Measurements from ENCODE around the gene CNIH4. TPM values are rescaled to one million over a fixed set of nuclear protein-coding genes. Genes with fewer than 3 reads are reported as not detected.
"Not testable (repeated sequence)": the region's sequence is repeated elsewhere in the genome, so short reads cannot be mapped to it uniquely, and the experiment has no call there.

CNIH4 gene
- polyA plus RNA-seq, 4 donors: 45.6 to 56.7 (median 51.4) TPM

DNA sequence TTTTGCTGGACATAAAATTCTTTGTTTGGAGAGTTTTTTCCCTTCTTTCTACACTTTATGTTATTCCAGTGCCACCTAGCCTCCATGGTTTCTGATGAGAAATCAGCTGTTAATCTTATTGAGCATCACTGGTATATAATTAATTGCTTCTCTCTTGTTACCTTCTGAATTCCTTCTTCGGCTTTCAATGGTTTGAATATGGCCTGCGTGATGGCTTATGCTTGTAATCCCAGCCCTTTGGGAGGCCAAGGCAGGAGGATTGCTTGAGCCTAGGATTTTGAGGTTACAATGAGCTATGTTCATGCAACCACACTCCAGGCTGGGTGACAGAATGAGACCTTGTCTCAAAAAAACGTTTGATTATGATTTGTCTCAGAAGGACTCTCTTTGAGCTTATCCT, 13.0 kb upstream of the CNIH4 start:
- DNase-seq (ENCODE audit: low read depth in 4 of 4, low spot score in 3 of 4): no peak

DNA sequence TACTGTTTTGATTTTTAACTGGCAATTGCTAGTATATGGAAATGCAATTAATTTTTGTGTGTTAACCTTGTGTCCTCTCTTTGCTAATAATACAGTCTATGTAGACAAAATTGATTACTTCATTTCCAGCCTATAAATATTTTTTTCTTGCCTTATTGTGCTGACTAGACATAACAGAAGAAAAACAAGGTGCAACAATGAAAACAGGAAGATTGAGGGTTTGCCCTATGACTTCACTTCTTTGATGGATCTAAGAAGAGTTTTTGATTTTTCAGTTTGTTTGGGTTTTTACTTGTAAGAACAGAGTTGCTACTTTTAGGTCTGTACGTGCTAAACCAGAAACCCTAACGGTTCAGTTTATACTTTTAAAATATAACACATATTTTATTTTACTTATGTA, 8.5 kb upstream of the CNIH4 start:
- no peak for DNase-seq (ENCODE audit: low read depth in 4 of 4, low spot score in 3 of 4)

DNA sequence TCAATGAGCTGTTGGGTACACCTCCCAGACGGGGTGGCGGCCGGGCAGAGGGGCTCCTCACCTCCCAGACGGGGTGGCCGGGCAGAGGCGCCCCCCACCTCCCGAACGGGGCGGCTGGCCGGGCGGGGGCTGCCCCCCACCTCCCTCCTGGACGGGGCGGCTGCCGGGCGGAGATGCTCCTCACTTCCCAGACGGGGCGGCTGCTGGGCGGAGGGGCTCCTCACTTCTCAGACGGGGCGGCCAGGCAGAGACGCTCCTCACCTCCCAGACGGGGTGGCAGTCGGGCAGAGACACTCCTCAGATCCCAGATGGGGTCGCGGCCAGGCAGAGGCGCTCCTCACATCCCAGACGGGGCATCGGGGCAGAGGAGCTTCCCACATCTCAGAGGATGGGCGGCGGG, 7.0 kb upstream of the CNIH4 start:
- DNase-seq (ENCODE audit: low read depth in 4 of 4, low spot score in 3 of 4): not testable (repeated sequence)

DNA sequence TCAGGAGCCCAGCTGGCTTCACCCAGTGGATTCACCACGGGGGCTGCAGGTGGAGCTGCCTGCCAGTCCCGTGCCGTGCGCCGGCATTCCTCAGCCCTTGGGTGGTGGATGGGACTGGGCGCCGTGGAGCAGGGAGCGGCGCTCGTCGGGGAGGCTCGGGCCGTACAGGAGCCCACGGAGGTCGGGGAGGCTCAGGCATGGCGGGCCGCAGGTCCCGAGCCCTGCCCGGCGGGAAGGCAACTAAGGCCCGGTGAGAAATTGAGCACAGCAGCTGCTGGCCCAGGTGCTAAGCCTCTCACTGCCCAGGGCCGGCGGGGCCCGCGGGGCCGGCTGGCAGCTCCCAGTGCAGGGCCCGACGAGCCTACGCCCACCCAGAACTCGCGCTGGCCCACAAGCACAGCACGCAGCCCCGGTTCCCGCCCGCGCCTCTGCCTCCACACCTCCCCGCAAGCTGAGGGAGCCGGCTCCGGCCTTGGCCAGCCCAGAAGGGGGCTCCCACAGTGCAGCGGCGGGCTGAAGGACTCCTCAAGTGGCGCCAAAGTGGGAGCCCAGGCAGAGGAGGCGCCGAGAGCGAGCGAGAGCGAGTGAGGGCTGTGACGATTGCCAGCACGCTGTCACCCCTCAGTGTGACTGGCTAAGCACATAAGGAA, 4.1 kb upstream of the CNIH4 start:
- not testable (repeated sequence) for DNase-seq (ENCODE audit: low read depth in 4 of 4, low spot score in 3 of 4)

DNA sequence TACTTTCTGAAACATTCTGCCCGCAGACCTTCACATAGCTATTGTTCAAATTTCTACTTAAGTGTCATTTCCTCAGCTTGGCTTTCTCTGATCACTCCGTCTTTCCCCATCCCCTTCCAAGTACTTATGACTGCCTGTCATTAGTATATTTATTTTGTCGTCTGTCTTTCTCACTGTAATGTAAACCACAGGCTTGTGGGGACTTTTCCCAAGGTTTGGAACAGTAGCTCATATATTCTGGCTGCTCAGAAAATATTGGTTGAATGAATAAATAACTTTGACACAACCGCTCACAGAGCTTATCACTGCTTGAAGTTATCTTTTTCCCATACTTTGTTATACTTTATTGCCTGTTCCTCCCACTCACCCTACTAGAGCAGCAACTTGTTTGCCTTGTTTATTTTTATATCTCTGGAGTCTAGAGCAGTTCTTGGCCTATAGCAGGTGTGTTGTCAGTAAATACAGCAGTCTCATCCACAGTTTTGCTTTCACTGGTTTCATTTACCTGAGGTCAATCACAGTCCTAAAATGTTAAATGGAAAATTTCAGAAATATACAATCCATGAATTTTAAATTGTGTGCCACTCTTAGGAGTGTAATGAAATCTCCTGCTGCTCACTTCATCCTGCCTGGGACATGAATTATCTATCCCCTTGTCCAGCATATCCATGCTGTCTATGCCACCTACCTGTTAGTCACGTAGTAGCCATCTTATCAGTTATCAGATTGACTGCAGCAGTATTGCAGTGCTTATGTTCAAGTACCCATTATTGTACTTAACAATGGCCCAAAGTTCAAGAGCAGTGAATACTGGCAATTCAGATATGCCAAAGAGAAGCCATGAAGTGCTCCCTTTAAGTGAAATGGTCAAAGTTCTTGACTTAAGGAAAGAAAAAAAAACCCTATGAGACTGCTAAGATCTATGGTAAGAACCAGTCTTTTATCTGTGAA, 2.4 kb upstream of the CNIH4 start:
- DNase-seq (ENCODE audit: low read depth in 4 of 4, low spot score in 3 of 4): no peak

DNA sequence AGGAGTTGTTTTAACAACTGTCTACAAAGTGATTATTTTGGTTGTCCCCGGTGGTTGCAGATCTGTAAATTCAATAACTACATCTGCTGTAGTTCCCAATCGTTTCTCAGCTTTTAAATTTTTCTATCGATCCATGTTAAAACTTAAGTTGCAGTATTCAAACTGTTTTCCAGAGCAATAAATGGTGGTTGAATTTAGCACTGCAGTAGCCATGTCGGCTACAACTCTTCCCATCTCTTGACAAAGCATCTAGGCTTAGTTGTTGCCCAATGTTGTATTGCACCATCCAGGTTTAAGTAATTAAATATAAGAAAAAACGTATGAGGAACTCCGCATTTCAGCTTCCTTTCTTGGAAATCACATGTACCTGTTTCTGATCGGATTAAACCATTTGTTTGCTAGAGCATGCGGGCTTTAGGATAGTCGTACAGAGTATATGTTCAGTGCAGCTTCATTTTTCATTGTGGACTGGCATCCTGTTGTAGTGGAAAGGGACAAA, 996 bp downstream of the CNIH4 start:
- DNase-seq (ENCODE audit: low read depth in 4 of 4, low spot score in 3 of 4): no peak

DNA sequence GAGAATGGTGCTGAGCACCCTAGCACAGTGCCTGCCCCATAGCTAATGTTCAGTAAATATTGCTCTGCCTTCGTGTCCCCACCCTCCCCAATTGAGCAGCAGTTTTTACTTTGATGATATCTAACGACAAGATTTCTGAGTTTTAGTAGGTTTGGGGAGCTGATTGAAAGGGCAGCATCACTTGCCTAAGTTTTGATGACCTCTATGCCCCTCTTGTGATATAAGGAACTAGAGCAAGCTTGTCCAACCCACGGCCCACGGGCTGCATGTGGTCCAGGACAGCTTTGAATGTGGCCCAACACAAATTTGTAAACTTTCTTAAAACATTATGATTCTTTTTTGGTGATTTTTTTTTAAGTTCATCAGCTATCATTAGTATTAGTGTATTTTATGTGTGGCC, 1.6 kb downstream of the CNIH4 start:
- DNase-seq (ENCODE audit: low read depth in 4 of 4, low spot score in 3 of 4): no peak

DNA sequence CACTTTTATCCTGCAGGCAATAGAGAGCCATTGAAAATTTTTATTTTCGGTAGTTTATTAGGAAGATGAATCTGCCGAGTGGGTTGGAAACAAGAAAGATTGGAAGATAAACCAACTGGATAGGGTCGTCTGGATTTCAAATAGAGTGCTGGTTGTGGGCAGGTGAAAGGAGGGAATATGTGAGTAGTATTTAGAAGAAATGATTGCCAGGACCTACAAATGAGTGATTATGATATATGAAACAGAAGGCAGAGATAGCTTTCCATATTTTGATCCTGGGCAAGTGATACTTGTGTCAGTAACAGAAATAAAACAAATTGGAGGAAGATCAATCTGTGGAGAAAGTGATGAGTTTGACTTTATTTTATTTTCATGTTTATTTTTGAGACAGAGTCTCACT, 2.5 kb downstream of the CNIH4 start:
- no peak for DNase-seq (ENCODE audit: low read depth in 4 of 4, low spot score in 3 of 4)

DNA sequence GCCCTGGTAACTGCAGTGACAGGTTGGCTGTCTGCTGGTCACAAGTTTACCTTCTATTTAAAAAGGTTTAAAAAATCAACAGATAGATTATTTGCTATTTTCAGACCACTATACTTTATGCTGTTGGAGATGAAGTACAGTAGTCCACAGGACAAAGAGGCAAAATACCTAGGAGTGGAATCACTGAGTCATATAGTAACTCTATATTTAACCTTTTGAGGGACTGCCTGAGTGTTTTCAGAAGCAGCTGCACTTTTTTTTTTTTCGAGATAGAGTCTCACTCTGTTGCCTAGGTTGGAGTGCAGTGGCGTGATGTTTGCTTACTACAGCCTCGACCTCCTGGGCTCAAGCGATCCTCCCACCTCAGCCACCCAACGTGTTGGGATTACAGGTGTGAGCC, 11.7 kb downstream of the CNIH4 start:
- no peak for DNase-seq (ENCODE audit: low read depth in 4 of 4, low spot score in 3 of 4)

DNA sequence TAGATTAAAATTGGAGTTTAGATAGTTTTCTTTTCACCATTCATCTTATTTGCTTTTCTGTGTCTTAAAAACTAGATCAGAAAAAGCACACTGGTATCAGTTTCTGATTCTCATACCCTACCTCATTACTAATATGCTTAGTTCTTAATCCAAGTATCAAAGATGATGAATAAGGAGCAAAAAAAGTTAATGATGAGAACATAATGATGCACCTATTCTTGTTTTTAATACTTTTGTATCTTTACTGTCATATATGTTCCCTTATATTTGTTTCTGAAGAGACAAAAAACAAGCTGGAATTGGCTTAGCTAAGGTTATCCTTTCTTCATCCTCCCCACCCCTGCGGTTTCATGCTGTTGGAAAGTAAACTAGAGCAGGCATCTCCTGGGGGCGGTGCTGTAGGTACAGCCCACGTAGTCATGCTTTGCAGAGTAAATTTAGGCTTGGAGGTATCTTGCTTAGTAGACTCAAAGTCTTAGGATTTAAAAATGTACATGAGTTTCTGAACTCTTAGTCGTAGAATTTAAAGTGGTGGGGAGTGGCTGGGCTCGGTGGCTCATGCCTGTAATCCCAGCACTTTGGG, 16.4 kb downstream of the CNIH4 start:
- no peak for DNase-seq (ENCODE audit: low read depth in 4 of 4, low spot score in 3 of 4)

DNA sequence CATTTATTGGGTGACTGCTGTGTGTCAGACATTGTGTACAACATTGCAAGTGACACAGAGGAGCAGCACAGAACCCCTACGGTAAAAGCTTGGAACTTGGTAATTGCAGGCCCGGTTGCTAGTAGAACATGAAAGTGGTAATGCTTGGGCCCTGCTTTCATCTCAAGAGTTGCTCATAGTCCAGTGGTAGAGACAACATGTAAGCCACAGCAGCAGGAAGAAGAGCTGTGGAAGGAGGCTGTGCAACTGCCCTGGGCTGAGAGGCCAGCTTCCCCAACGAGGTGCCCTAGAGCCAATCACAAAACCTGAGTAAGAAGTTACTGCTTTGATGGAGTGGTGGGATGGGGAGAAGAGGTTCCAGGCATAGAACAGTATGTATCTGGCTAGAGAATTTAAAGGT, 18.4 kb downstream of the CNIH4 start:
- DNase-seq (ENCODE audit: low read depth in 4 of 4, low spot score in 3 of 4): no peak

DNA sequence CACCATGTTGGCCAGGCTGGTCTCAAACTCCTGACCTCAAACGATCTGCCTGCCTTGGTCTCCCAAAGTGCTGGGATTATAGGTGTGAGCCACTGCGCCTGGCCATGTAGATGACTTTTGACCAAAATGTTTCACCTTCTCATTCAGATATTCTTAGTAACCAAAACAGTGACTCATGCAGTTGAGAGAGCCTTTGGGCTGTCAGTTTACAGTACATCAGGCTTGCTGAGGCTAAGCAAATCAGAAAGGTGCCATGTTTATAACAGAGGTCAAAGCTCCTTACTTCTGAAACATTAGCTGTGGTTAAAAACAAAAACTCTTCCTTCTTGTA, 21.0 kb downstream of the CNIH4 start:
- DNase-seq (ENCODE audit: low read depth in 4 of 4, low spot score in 3 of 4): no peak

DNA sequence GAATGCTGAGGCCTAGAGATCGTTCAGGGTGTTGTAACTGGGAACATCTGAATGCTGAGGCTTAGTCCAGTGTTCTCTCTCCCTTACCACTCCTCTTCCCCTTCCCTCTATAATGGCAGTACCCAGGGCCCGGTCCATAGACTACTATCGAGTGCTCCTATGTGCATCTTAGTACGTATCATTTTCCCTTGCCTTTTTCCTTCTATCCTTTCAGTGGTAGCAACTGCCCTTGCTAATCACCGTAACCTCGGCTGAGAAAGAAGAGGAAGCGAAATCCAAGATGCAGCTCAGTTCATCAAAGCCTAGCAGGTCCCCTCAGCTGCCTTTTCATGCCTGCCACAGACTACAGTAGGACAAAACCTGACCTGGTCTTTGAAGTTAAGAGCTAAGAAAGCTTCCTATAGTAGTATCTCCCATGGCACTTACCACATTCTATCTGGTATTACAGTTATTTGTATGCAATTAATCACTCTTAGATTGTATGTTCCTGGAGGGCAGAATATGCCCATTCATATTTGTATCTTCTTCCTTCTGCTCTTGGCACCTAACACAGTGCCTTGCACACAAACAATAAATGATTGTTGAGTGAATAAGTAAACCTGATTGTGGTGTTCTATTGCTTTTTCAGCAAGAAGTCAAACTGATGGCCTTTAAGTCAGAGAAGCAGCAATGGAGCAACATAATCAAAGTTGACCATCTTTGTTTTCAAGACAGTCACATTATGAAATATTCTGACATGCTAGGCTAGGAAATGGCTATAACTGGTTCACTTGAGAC, 22.4 kb downstream of the CNIH4 start:
- no peak for DNase-seq (ENCODE audit: low read depth in 4 of 4, low spot score in 3 of 4)

DNA sequence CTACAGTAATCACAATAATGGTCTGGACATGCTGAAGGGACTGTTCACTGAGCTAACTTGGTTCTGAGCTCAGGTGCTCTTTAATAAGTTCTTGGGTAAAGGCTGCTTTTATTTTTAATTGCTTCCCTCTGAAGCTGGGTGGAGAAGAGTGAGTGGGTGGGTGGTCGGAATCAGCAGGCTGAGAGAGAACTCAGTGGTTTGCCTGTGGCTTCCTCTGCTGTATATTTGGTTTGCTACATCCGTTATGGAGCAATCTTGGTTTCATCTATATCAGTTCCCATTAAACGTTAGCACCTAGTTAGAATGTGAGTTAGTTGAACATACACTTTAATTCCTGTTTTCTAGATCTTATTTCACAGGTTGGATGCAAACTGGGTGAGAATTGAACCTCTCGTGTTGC, 23.3 kb downstream of the CNIH4 start:
- no peak for DNase-seq (ENCODE audit: low read depth in 4 of 4, low spot score in 3 of 4)

DNA sequence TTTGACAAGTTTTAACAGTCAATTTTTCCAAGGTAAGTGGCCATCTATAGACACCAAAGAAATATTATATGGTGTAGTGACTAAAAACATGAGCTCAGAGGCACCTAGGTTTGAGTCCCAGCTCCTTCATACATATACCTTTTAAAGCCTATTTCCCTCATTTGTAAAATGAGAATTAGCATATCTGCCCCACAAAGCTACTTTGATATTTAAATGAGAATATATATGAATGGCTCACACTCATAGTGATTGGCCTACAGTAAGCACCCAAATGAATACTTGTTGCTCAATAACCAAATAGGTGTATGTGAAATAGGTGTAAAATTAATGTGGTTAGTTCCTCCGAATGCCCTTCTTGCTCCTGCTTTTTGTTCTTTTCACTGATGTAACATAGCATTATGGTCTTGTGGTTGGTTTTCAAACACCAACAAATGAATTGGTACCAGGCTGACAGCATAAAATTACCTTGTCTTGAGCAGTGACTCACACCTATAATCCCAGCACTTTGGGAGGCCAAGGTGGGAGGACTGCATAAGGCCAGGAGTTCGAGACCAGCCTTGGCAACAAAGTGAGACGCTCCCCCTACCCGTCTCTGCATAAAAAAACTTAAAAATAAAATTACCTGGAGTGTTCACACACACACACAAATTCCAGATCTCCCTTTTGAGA, 25.3 kb downstream of the CNIH4 start:
- no peak for DNase-seq (ENCODE audit: low read depth in 4 of 4, low spot score in 3 of 4)

DNA sequence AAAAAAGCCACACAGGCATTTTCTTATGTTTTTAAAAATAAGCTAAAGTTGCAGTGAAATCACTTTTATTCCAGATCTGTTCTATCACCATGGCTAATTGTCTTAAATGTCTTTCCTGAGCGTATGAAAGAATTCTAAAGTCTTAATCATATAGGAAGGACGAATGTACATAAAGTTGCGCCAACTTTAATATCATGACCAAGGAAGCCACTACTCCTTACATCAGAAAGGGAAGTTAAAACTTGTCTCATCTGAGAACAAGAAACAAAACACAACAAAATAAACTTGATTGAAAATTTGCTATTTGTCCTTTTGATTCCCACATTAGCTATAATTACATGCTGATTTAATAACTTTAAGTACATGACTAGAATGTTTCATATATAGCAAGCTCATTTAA, 26.5 kb downstream of the CNIH4 start:
- DNase-seq (ENCODE audit: low read depth in 4 of 4, low spot score in 3 of 4): no peak

DNA sequence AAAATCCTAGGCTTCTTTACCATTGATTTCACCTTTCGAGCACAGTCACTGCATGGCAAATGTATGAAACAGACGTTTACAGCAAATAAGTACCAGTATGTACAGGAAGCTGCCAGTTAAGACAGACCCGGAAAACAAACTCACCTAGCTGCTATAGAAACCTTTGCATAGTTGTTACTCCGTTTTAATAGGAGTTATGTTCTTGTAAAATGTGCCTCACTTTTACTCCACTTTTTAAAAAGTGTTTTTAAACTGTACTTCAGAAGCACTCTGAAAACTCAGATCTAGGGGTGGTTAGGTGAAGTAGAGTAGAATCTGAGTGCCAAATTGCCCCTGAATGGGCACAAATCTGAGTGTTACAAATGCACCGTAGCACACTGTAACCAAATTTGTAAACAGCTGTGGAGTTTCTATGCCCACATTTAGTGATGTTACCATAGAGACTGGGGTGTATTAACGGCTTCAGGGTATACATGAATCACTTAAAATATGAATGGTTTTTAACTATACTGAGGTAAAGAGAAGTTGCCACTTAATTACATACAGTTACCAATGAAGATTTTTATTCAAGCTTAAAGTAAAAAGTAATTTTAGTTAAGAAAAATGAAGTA, 30.7 kb downstream of the CNIH4 start:
- no peak for DNase-seq (ENCODE audit: low read depth in 4 of 4, low spot score in 3 of 4)

DNA sequence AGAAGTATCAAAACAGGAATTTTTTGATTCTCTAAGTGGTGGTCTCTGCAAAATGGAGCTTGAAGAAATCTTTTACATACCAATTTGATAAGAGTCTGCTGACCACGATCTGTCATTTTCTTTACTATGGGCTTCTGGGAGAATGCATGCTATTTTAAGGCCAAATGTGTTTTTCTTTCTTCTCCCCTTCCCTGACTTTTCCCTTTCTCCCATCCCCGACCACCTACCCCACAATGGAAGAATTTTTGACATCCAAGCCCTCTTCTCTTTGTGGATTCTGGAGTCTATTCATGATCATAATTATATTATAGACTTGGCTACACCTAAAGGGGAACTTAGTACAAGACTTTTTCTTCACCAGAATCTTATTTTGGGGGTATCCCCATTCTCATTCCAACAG, 31.3 kb downstream of the CNIH4 start:
- no peak for DNase-seq (ENCODE audit: low read depth in 4 of 4, low spot score in 3 of 4)

DNA sequence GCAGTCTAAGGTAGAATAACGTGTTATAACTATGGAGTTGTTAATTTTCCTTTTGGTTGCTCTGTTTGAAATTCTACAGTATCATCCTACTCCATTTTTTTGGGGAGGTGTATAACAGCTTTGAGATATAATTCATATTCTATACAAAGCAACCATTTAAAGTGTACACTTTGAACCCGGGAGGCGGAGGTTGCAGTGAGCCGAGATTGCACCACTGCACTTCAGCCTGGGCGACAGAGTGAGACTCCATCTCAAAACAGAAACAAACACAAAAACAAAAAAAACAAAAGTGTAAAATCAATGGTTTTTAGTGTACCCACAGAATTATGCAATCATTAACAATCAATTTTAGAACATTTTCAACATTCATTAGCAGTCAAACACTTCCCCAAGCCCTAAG, 33.8 kb downstream of the CNIH4 start:
- no peak for DNase-seq (ENCODE audit: low read depth in 4 of 4, low spot score in 3 of 4)
